HEK293T (cell line): ENCODE data around the gene ASNS.
"Not testable (repeated sequence)": the region's sequence is repeated elsewhere in the genome, so short reads cannot be mapped to it uniquely, and the experiment has no call there.

Source experiments
- CTCF ChIA-PET: fragments of 350-600 bp; formaldehyde crosslinking; extraction: SDS; loops from one replicate; lab custom pipeline; 2021; ENCODE audit warnings: antibody characterized with exemption, inconsistent platforms; lab: Yijun Ruan, JAX
- POLR2A ChIA-PET: fragments of 350-600 bp; formaldehyde crosslinking; extraction: SDS; loops from one replicate; lab custom pipeline; 2020; ENCODE audit warnings: antibody characterized with exemption, inconsistent platforms; lab: Yijun Ruan, JAX
- DNase-seq: peaks from one replicate; pipeline ENCODE4 v3.0.0; 2012; ENCODE audit warnings: mixed read lengths; ENCODE audit errors: extremely low spot score
- ARNT ChIP-seq: fragments of 450-650 bp; IDR thresholded peaks from 2 replicates; pipeline ENCODE4 v1.6.1; 2017; ENCODE audit warnings: mild to moderate bottlenecking
- BHLHE40 ChIP-seq: fragments of 450-650 bp; IDR thresholded peaks from 2 replicates; pipeline ENCODE4 v1.6.1; 2016; ENCODE audit warnings: mild to moderate bottlenecking, moderate library complexity, borderline replicate concordance
- CTBP1 ChIP-seq: fragments of 450-650 bp; IDR thresholded peaks from 2 replicates; pipeline ENCODE4 v1.6.1; 2016; ENCODE audit warnings: borderline replicate concordance
- ELF4 ChIP-seq: fragments of 450-650 bp; IDR thresholded peaks from 2 replicates; pipeline ENCODE4 v1.6.1; 2017; ENCODE audit warnings: antibody characterized with exemption
- FOXA1 ChIP-seq: fragments of 450-650 bp; IDR thresholded peaks from 2 replicates; pipeline ENCODE4 v1.6.1; 2016; ENCODE audit warnings: mild to moderate bottlenecking
- FOXK2 ChIP-seq: fragments of 450-650 bp; IDR thresholded peaks from 2 replicates; pipeline ENCODE4 v1.6.1; 2016; ENCODE audit warnings: mild to moderate bottlenecking
- FOXM1 ChIP-seq: fragments of 450-650 bp; IDR thresholded peaks from 2 replicates; pipeline ENCODE4 v1.6.1; 2017; ENCODE audit warnings: mild to moderate bottlenecking, borderline replicate concordance
- HDGF ChIP-seq: fragments of 450-650 bp; IDR thresholded peaks from 2 replicates; pipeline ENCODE4 v1.6.1; 2017; ENCODE audit warnings: antibody characterized with exemption, borderline replicate concordance
- L3MBTL2 ChIP-seq: fragments of 450-650 bp; conservative IDR thresholded peaks from 2 replicates; pipeline ENCODE4 v1.6.1; 2016; ENCODE audit warnings: mild to moderate bottlenecking
- LEF1 ChIP-seq: fragments of 450-650 bp; IDR thresholded peaks from 2 replicates; pipeline ENCODE4 v1.6.1; 2017; ENCODE audit warnings: mild to moderate bottlenecking, borderline replicate concordance
- NFRKB ChIP-seq: fragments of 450-650 bp; IDR thresholded peaks from 2 replicates; pipeline ENCODE4 v1.6.1; 2016; ENCODE audit warnings: mild to moderate bottlenecking, moderate library complexity
- SP1 ChIP-seq: fragments of 450-650 bp; IDR thresholded peaks from 2 replicates; pipeline ENCODE4 v1.6.1; 2017
- TARDBP ChIP-seq: fragments of 450-650 bp; IDR thresholded peaks from 2 replicates; pipeline ENCODE4 v1.6.1; 2016
- ZNF384 ChIP-seq: fragments of 450-650 bp; IDR thresholded peaks from 2 replicates; pipeline ENCODE4 v1.6.1; 2016
- TF ChIP-seq, protein P1 (sequence below): fragments of 450-650 bp; IDR thresholded peaks from 2 replicates; pipeline ENCODE4 v1.6.1; 2016

Gene ASNS

DNA sequence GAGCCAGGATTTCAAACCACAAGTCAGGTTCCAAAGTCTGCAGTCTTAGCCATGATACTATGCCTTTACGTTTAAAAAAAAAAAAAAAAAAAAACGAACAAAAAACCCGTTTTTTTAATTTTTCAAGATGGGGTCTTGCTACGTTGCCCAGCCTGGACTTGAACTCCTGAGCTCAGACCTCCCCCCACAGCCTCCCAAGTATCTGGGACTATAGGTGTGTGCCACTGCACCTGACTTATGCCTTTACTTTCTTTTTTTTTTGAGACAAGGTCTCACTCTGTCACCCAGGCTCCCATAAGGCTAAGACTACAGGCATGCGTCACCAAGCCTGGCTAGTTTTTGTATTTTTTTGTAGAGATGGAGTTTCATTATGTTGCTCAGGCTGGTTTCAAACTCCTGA lies 14.7 kb downstream of the ASNS start:
- ChIA-PET POLR2A (interaction anchor here (2.3 kb wide), 1 partner anchor 14 kb away, joined by 8 read pairs; the partner anchor contains the start of gene ASNS), CTCF (interaction anchor here (0.6 kb wide), 1 partner anchor 12 kb away, joined by 3 read pairs; no protein-coding TSS in a partner anchor)
- no peak for TF ChIP-seq BHLHE40
- TF ChIP-seq ARNT = no peak
- TF ChIP-seq CTBP1 = no peak
- TF ChIP-seq HDGF = no peak
- no peak for TF ChIP-seq FOXA1
- DNase-seq = no peak

DNA sequence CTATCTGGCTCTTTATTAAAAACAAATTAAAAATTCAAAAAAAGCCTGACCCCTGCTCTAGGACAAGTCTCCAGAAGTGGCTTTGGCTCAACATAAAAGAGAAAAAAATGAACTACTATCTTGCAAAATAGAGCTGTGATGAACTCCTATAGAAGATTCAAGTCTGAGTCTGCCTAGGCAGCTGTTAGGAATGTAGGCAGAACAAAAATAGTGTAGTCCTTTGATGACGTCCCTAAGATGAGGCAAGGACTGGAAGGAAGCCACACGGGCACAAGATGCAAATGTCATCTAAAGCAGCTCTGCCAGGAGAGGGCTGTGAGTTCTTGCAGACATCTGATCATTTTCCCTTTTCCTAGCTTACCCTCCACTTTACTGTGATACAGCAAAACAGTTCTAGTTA lies 20.5 kb downstream of the ASNS start:
- DNase-seq = no peak
- TF ChIP-seq CTBP1 (no peak), NFRKB (no peak), SP1 (no peak), FOXK2 (no peak), TARDBP (no peak), LEF1 (no peak), ZNF384 (no peak), L3MBTL2 (no peak)
- TF ChIP-seq, protein P1, sequence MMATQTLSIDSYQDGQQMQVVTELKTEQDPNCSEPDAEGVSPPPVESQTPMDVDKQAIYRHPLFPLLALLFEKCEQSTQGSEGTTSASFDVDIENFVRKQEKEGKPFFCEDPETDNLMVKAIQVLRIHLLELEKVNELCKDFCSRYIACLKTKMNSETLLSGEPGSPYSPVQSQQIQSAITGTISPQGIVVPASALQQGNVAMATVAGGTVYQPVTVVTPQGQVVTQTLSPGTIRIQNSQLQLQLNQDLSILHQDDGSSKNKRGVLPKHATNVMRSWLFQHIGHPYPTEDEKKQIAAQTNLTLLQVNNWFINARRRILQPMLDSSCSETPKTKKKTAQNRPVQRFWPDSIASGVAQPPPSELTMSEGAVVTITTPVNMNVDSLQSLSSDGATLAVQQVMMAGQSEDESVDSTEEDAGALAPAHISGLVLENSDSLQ = no peak
- CTCF ChIA-PET = no interaction called here
- POLR2A ChIA-PET = interaction anchor here (1.3 kb wide), 1 partner anchor 21 kb away, joined by 4 read pairs; the partner anchor contains the start of gene ASNS

DNA sequence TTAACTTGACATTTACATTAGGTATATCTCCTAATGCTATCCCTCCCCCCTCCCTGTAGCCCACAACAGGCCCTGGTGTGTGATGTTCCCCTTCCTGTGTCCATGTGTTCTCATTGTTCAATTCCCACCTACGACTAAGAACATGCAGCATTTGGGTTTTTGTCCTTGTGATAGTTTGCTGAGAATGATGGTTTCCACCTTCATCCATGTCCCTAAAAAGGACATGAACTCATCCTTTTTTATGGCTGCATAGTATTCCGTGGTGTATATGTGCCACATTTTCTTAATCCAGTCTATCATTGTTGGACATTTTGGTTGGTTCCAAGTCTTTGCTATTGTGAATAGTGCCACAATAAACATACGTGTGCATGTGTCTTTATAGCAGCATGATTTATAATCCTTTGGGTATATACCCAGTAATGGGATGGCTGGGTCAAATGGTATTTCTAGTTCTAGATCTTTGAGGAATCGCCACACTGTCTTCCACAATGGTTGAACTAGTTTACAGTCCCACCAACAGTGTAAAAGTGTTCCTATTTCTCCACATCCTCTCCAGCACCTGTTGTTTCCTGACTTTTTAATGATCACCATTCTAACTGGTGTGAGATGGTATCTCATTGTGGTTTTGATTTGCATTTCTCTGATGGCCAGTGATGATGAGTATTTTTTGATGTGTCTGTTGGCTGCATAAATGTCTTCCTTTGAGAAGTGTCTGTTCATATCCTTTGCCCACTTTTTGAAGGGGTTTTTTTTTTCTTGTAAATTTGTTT lies 21.8 kb downstream of the ASNS start:
- DNase-seq, CTCF ChIA-PET: not testable (repeated sequence)
- POLR2A ChIA-PET = interaction anchor here (1.3 kb wide), 1 partner anchor 22 kb away, joined by 4 read pairs; the partner anchor contains the start of gene ASNS

DNA sequence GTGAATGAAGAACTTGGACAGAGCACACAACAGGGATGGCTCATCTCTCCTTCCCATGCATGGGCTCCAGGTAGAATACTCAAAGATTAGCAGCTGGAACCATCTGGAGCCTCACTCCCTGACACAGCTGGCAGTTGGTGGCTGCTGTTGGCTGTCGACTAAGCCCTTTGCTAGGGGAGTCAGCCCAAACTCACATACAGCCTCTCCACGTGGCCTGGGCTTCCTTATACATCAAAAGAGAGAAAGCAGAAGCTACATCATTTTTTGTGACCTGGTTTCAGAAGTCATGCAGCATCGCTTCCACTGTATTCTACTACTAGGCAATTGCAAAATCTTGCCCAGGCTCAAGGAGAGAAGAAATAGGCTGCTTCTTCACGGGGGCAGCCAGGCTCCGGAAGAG lies 24.4 kb downstream of the ASNS start:
- TF ChIP-seq NFRKB = no peak
- TF ChIP-seq FOXA1 = no peak
- no peak for TF ChIP-seq LEF1
- TF ChIP-seq ZNF384 = no peak
- no peak for TF ChIP-seq TARDBP
- CTCF ChIA-PET = interaction anchor here (2.2 kb wide), 1 partner anchor 744 kb away, joined by 5 read pairs; no protein-coding TSS in a partner anchor
- POLR2A ChIA-PET = interaction anchor here (1.2 to 1.3 kb wide), 3 partner anchors 18 to 730 kb away, joined by 3 to 4 read pairs (median 3); partner anchors contain the start of genes ASNS and SDHAF3
- DNase-seq = no peak

DNA sequence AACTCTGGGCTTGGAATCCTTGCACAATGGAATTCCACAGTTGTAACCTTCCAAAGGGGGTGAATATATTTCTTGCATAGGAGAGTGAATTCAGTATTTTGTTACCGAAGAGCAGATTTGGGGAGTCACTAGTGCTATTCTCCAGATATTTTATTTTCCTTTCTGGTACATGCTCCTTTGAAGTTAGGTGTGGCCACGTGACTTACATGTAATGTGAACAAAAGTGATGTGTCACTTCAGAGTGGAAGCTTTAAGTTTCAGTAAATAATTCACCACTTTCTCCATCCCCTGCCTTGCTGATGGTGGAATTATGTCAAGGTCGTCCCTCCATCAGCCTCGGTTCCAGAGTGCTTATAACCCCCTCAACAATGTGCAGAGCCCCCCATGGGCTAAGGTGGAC lies 25.3 kb downstream of the ASNS start:
- no peak for DNase-seq
- TF ChIP-seq FOXK2 (no peak), LEF1 (no peak), FOXA1 (no peak), ARNT (no peak), ELF4 (no peak), FOXM1 (no peak), NFRKB (no peak), TARDBP (no peak), HDGF (no peak)
- TF ChIP-seq, protein P1 = no peak
- ChIA-PET POLR2A (no interaction called here), CTCF (interaction anchor here (0.5 to 2.2 kb wide), 2 partner anchors 124 to 743 kb away, joined by 4 to 5 read pairs; no protein-coding TSS in a partner anchor)

DNA sequence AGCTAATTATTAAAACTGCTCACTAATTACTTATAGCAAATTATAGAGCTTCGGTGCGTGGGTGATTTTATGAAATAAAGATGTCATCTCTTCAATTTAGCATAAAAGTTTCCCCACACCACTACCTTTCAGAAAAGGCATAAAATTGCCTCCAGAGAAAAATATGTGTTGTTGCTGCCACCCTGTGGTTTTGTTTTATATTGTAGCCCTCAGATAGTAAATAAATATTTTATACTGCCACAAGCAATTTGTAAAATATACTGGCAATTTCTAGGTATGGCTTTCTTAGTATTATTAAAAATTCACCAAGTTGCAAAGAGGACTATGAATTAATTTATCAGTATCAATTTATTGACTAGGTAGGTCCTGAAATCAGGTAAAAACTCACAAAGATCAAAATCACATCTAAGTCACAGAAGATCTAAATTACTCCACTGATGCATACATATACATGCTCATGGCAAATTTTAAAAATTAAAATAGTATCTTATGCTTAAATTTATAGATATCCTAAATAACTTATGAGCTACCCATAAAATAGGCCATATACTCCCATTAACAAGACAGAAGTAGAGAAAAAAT lies 26.5 kb downstream of the ASNS start:
- TF ChIP-seq ARNT (no peak), ZNF384 (no peak), L3MBTL2 (no peak), FOXA1 (no peak), LEF1 (no peak), BHLHE40 (no peak)
- TF ChIP-seq, protein P1 = no peak
- ChIA-PET POLR2A (no interaction called here), CTCF (interaction anchor here (0.6 to 1.0 kb wide), 2 partner anchors 127 to 347 kb away, joined by 3 read pairs; no protein-coding TSS in a partner anchor)
- DNase-seq = no peak

DNA sequence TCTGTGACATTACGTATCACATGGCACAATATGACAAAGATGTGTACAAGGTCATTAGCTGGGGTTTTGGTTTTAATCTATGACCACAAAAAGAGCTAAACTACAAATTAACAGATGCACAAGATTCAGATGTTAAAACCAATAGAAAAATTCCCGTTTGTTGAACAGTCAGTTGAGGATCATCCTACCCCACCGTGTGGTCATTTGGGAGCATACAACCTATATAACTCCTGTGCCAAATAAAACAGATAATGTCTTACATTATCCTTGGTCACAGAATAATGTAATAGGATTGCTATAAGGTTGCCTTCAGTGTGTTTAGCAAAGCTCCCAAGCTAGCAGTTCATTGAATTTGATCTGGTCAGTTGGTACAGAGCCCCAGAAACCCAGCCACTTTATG lies 28.2 kb downstream of the ASNS start:
- DNase-seq = no peak

More for the DNA sequence above, 28.2 kb downstream of the ASNS start:
- POLR2A ChIA-PET = no interaction called here
- no peak for TF ChIP-seq FOXM1
- TF ChIP-seq, protein P1 = no peak
- no peak for TF ChIP-seq TARDBP
- TF ChIP-seq CTBP1 = no peak
- CTCF ChIA-PET = no interaction called here
